H1 (cell line): Measurements from ENCODE around the gene GNL3L. TPM values are rescaled to one million over a fixed set of nuclear protein-coding genes. Genes with fewer than 3 reads are reported as not detected.

Experiments used
- CTCF ChIA-PET: fragments of 300-600 bp; sonication (Branson Sonifier 250); formaldehyde crosslinking; loops from one replicate; lab custom pipeline; 2021; ENCODE audit not compliant: partially characterized antibody; lab: Charles Lee
- POLR2A ChIA-PET: fragments of 300-600 bp; sonication (Branson Sonifier 250); formaldehyde crosslinking; loops from one replicate; lab custom pipeline; 2021; ENCODE audit warnings: inconsistent platforms; ENCODE audit not compliant: partially characterized antibody; lab: Charles Lee
- DNase-seq, 2 experiments: peaks; one replicate each; pipeline versions ENCODE4 v3.0.0 to v3.0.0-alpha.2; 2010 to 2022; ENCODE audit warnings: low spot score in 2 of 2, low read depth in 1 of 2, mixed read lengths in 1 of 2
- FAIRE-seq: peaks from 2 replicates; lab custom pipeline; 2011; peaks lifted over from hg19 to GRCh38; lab: Jason Lieb, UNC
- H2AFZ ChIP-seq: 2 replicates; pipeline ENCODE4 v1.8.1; 2012; ENCODE audit warnings: low read length, inconsistent platforms
- H2AK5ac ChIP-seq: 2 replicates; pipeline ENCODE4 v1.6.1; 2013; ENCODE audit warnings: low read depth, low read length
- H2BK120ac ChIP-seq: replicated peaks from 2 replicates; pipeline ENCODE3; 2013; ENCODE audit warnings: low read depth, low read length, inconsistent platforms
- H2BK12ac ChIP-seq: 2 replicates; pipeline ENCODE4 v1.6.1; 2013; ENCODE audit warnings: low read depth, low read length
- H2BK15ac ChIP-seq: 2 replicates; pipeline ENCODE4 v1.6.1; 2013; ENCODE audit warnings: low read length
- H2BK20ac ChIP-seq: 2 replicates; pipeline ENCODE4 v1.6.1; 2013; ENCODE audit warnings: low read length
- H2BK5ac ChIP-seq: 2 replicates; pipeline ENCODE4 v1.6.1; 2013; ENCODE audit warnings: low read depth, low read length
- H3K14ac ChIP-seq: 2 replicates; pipeline ENCODE4 v1.6.1; 2013; ENCODE audit warnings: inconsistent platforms; ENCODE audit not compliant: insufficient read length
- H3K18ac ChIP-seq: 2 replicates; pipeline ENCODE4 v1.6.1; 2013; ENCODE audit warnings: low read length; ENCODE audit errors: extremely low read depth
- H3K23ac ChIP-seq: 2 replicates; pipeline ENCODE4 v1.6.1; 2013; ENCODE audit warnings: inconsistent platforms; ENCODE audit not compliant: insufficient read length
- H3K23me2 ChIP-seq: 2 replicates; pipeline ENCODE4 v1.6.1; 2013; ENCODE audit warnings: low read depth, low read length
- H3K27ac ChIP-seq: 2 replicates; pipeline ENCODE4 v1.6.1; 2011; ENCODE audit warnings: low read depth, low read length, inconsistent platforms
- H3K27me3 ChIP-seq, 4 experiments: replicated peaks in 1 of 4; 1 replicate in 1 of 4; 2 replicates in 3 of 4; pipeline versions ENCODE4 v1.6.1 to v1.8.1; 2011 to 2013; ENCODE audit warnings: low read length in 3 of 4, mild to moderate bottlenecking in 3 of 4, inconsistent platforms in 2 of 4, mixed read lengths in 2 of 4, moderate library complexity in 1 of 4; ENCODE audit not compliant: control insufficient read depth in 3 of 4, insufficient read depth in 3 of 4; ENCODE audit errors: extremely low read depth in 1 of 4
- H3K36me3 ChIP-seq, 4 experiments: 2 replicates each; pipeline versions ENCODE4 v1.6.1 to v1.8.1; 2011 to 2013; ENCODE audit warnings: mild to moderate bottlenecking in 4 of 4, low read length in 3 of 4, moderate library complexity in 2 of 4, control low read depth in 1 of 4, inconsistent platforms in 1 of 4; ENCODE audit not compliant: insufficient read depth in 4 of 4, control insufficient read depth in 2 of 4
- H3K4ac ChIP-seq: replicated peaks from 2 replicates; pipeline ENCODE3; 2013; ENCODE audit warnings: low read length, low read depth, mixed read lengths, inconsistent platforms; ENCODE audit not compliant: insufficient read length
- H3K4me1 ChIP-seq, 4 experiments: replicated peaks in 1 of 4; 1 replicate in 1 of 4; 2 replicates in 3 of 4; pipeline versions ENCODE4 v1.6.1 to v1.8.1; 2011 to 2013; ENCODE audit warnings: low read length in 3 of 4, inconsistent platforms in 2 of 4, mixed read lengths in 1 of 4; ENCODE audit not compliant: insufficient read depth in 4 of 4, control insufficient read depth in 3 of 4
- H3K4me2 ChIP-seq, 2 experiments: 2 replicates each; pipeline versions ENCODE4 v1.6.1 to v1.8.1; 2011 to 2013; ENCODE audit warnings: low read depth in 2 of 2, low read length in 2 of 2, control low read depth in 1 of 2, inconsistent platforms in 1 of 2, mild to moderate bottlenecking in 1 of 2; ENCODE audit not compliant: insufficient read depth in 1 of 2
- H3K4me3 ChIP-seq, 4 experiments: fragments of 200-600, 300-600 bp in 1 of 4; sonication (generic), shearing (Covaris generic), sonication (Bioruptor Twin) in 1 of 4; 2 replicates each; pipeline versions ENCODE4 v1.5.1 to v1.8.1; 2011 to 2016; ENCODE audit warnings: low read length in 4 of 4, low read depth in 3 of 4, control low read depth in 2 of 4, inconsistent platforms in 2 of 4, mild to moderate bottlenecking in 2 of 4, mixed read lengths in 1 of 4, moderate library complexity in 1 of 4; ENCODE audit not compliant: insufficient read depth in 2 of 4; ENCODE audit errors: extremely low read depth in 1 of 4
- H3K56ac ChIP-seq: replicated peaks from 2 replicates; pipeline ENCODE3; 2013; ENCODE audit warnings: low read depth, mild to moderate bottlenecking, mixed read lengths, low read length, inconsistent platforms; ENCODE audit not compliant: insufficient read length
- H3K79me1 ChIP-seq: 2 replicates; pipeline ENCODE4 v1.6.1; 2013; ENCODE audit warnings: low read depth, low read length, control low read depth
- H3K79me2 ChIP-seq, 2 experiments: 2 replicates each; pipeline versions ENCODE4 v1.6.1 to v1.8.1; 2012 to 2013; ENCODE audit warnings: low read length in 2 of 2, mild to moderate bottlenecking in 2 of 2, inconsistent platforms in 1 of 2; ENCODE audit not compliant: insufficient read depth in 2 of 2, control insufficient read depth in 1 of 2
- H3K9ac ChIP-seq, 4 experiments: replicated peaks in 1 of 4; 1 replicate in 1 of 4; 2 replicates in 3 of 4; pipeline versions ENCODE4 v1.6.1 to v1.8.1; 2011 to 2013; ENCODE audit warnings: low read depth in 3 of 4, low read length in 3 of 4, control low read depth in 2 of 4, mild to moderate bottlenecking in 2 of 4, moderate library complexity in 2 of 4, inconsistent platforms in 1 of 4; ENCODE audit errors: extremely low read depth in 1 of 4
- H3K9me3 ChIP-seq, 2 experiments: 2 replicates each; pipeline versions ENCODE4 v1.6.1 to v1.8.1; 2012 to 2013; ENCODE audit warnings: mild to moderate bottlenecking in 2 of 2, moderate library complexity in 2 of 2, control low read depth in 1 of 2, inconsistent platforms in 1 of 2, low read depth in 1 of 2, low read length in 1 of 2, mixed read lengths in 1 of 2; ENCODE audit not compliant: insufficient read depth in 2 of 2
- H4K20me1 ChIP-seq, 2 experiments: replicated peaks in 1 of 2; 2 replicates each; pipeline versions ENCODE3 to v1.8.1; 2011 to 2013; ENCODE audit warnings: inconsistent platforms in 2 of 2, low read length in 2 of 2, mild to moderate bottlenecking in 1 of 2; ENCODE audit not compliant: insufficient read depth in 2 of 2, control insufficient read depth in 1 of 2
- H4K5ac ChIP-seq: 2 replicates; pipeline ENCODE4 v1.6.1; 2013; ENCODE audit warnings: low read length, low read depth, mixed read lengths, inconsistent platforms; ENCODE audit not compliant: insufficient read length
- H4K8ac ChIP-seq: 2 replicates; pipeline ENCODE4 v1.8.0; 2013; ENCODE audit warnings: mild to moderate bottlenecking, moderate library complexity, low read length, inconsistent platforms; ENCODE audit not compliant: insufficient read depth; ENCODE audit errors: extremely low read depth
- H4K91ac ChIP-seq: replicated peaks from 2 replicates; pipeline ENCODE3; 2013; ENCODE audit warnings: low read length, mixed read lengths, inconsistent platforms; ENCODE audit not compliant: insufficient read length
- WGBS, 2 experiments: shearing (Covaris generic) in 1 of 2; methylation state at CpG; one replicate each; pipeline versions ENCODE4 v1.1.6 to v1.1.7; 2013 to 2015; ENCODE audit warnings: low lambda C conversion rate in 2 of 2, mixed read lengths in 2 of 2, inconsistent platforms in 1 of 2, low coverage in 1 of 2, missing lambda C conversion rate in 1 of 2; ENCODE audit not compliant: insufficient replicate concordance in 2 of 2, insufficient coverage in 1 of 2, insufficient read length in 1 of 2; ENCODE audit errors: extremely low coverage in 1 of 2, missing lambda C conversion rate in 1 of 2; 5-methylcytosine and 5-hydroxymethylcytosine counted together
- polyA plus RNA-seq, 7 experiments: library from polyadenylated mRNA; depleted of rRNA in 3 of 7; stranded (reverse) in 5 of 7; unstranded in 2 of 7; fragments of >200 nt in 5 of 7; fragments of 200-250 nt in 2 of 7; gene quantifications; 1 replicate in 5 of 7; 2 replicates in 1 of 7; 4 replicates in 1 of 7; pipeline versions ENCODE4 v1.2.1 to v1.2.3, GENCODE V29; 2011 to 2013; ENCODE audit warnings: missing spikeins in 2 of 7, mixed read lengths in 2 of 7
- total RNA-seq: library from RNA; stranded (reverse); fragmentation: NEBNext Ultra II Directional; extraction: Animal tissue kit (Norgen Biotek cat#: 25700); gene quantifications from 2 replicates; pipeline ENCODE4 v1.2.1, GENCODE V29; 2021

GNL3L gene
- total and polyA plus RNA-seq, 2 of the 8 experiments (the other 6 are each of a cell fraction or from before 2014, with no cell fraction given): 19.1 to 71.2 TPM

DNA sequence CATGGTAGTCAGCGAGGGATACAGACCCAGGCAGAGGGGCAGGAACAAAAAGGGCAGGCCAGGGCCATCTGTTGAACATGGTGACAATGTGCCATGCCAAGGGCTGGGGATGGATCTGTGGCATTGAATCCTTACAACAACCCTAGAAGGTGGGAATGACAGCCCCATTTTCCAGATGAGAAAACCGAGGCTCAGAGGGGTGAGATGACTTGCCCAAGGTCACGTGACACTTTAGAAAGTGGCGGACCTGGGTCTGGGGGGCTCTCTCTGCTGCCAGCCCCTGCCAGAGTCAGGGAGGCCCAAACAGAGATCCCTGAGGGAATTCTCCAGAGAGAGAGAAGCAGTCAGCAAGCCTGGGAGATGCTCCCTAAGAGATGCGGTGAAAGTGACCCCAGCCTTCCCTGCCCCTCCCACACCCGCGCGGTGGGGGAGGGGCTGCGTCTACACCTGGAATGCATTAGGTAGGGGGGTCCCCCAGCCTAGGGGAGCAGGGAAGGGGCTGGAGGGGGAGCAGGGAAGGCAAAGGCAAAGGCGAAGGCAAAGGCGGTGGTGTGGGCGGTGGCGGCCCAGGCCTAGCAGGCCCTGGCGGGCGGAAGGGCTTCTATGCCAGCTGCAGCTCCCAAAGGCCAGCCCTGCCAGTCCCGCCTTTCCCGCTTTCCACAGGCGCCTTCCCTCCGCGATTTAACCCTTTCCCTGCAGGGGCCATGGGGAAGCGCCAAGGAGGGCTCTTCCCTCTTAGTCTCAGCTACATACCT lies 47.0 kb upstream of the GNL3L start:
- no peaks in the 10 kb centered on the region for H3K9me3 ChIP-seq
- H3K4ac ChIP-seq: peak overlapping the region; percentile 6
- peak overlapping the region; percentile 82 for H4K91ac ChIP-seq
- H2BK5ac ChIP-seq: peak overlapping the region; percentile 60; the same call in 1 of the 2 replicates
- no peak overlapping the region for H4K8ac ChIP-seq
- peak overlapping the region; percentile 61; the same call in 1 of the 2 replicates for H2BK20ac ChIP-seq
- H2BK12ac ChIP-seq: peak overlapping the region; percentile 68; the same call in 1 of the 2 replicates
- ChIA-PET POLR2A (interaction anchor here (0.7 to 1.8 kb wide), 7 partner anchors 8 to 309 kb away, joined by 3 to 6 read pairs (median 3); no protein-coding TSS in a partner anchor), CTCF (interaction anchor here (0.5 to 0.6 kb wide), 4 partner anchors 110 to 441 kb away, joined by 3 read pairs; no protein-coding TSS in a partner anchor)
- peak overlapping the region in 3 of 4 experiments; percentile 10 to 40 (median 17); a peak in 5 of 8 replicates for H3K4me3 ChIP-seq
- H3K23me2 ChIP-seq: no peaks in the 10 kb centered on the region; the same call in 1 of the 2 replicates
- no peaks in the 10 kb centered on the region for H3K36me3 ChIP-seq
- no peak overlapping the region; a peak in 1 of 7 replicates for H3K9ac ChIP-seq
- peak overlapping the region; percentile 61; the same call in 1 of the 2 replicates for H2BK15ac ChIP-seq
- no peak overlapping the region for H3K56ac ChIP-seq
- H4K20me1 ChIP-seq: no peaks in the 10 kb centered on the region
- H4K5ac ChIP-seq: peak overlapping the region; percentile 50
- H3K79me2 ChIP-seq: peaks cover 0 to 36% of the 10 kb centered on the region in 2 experiments; a peak in 2 of 4 replicates
- H3K14ac ChIP-seq: no peak overlapping the region
- H2BK120ac ChIP-seq: peak overlapping the region; percentile 69
- no peak overlapping the region for H3K23ac ChIP-seq
- no peak overlapping the region; the same call in 1 of the 2 replicates for H3K27ac ChIP-seq
- 28% methylated on average over 7 of the region's 21 CpGs; no CpG with 5 or more reads in 1 of the 2 experiments for WGBS, 2 experiments
- H3K18ac ChIP-seq: peak overlapping the region; percentile 48; the same call in 1 of the 2 replicates
- H3K79me1 ChIP-seq: no peaks in the 10 kb centered on the region
- H2AFZ ChIP-seq: no peak overlapping the region
- H3K27me3 ChIP-seq: no peaks in the 10 kb centered on the region
- peak overlapping the region; percentile 61 to 69 for H3K4me2 ChIP-seq
- DNase-seq (peak in 1 of 2 experiments; percentile 57), FAIRE-seq (no peak)
- peaks cover 9 to 46% (median 23%) of the 10 kb centered on the region in 4 experiments for H3K4me1 ChIP-seq
- peak overlapping the region; percentile 90; the same call in 1 of the 2 replicates for H2AK5ac ChIP-seq
